HEK293 (cell line): ENCODE measurements around the gene CDH3.

Source experiments
- GFI1B ChIP-seq: fragments of 450-650 bp; formaldehyde crosslinking; IDR thresholded peaks from 2 replicates; pipeline ENCODE4 v1.5.1; 2016; ENCODE audit warnings: missing biosample characterization, missing genetic modification characterization
- KLF9 ChIP-seq: fragments of 450-650 bp; formaldehyde crosslinking; IDR thresholded peaks from 2 replicates; pipeline ENCODE4 v1.5.1; 2016; ENCODE audit warnings: missing biosample characterization, missing genetic modification characterization, low read depth
- MZF1 ChIP-seq: fragments of 450-650 bp; formaldehyde crosslinking; IDR thresholded peaks from 2 replicates; pipeline ENCODE4 v1.5.1; 2017; ENCODE audit warnings: missing biosample characterization, missing genetic modification characterization, borderline replicate concordance
- SCRT1 ChIP-seq: fragments of 450-650 bp; formaldehyde crosslinking; IDR thresholded peaks from 2 replicates; pipeline ENCODE4 v1.5.1; 2016; ENCODE audit warnings: missing biosample characterization, missing genetic modification characterization, borderline replicate concordance
- SCRT2 ChIP-seq: fragments of 450-650 bp; formaldehyde crosslinking; IDR thresholded peaks from 2 replicates; pipeline ENCODE4 v1.5.1; 2016; ENCODE audit warnings: missing biosample characterization, missing genetic modification characterization
- ZBTB1 ChIP-seq: fragments of 450-650 bp; formaldehyde crosslinking; IDR thresholded peaks from 2 replicates; pipeline ENCODE4 v1.5.1; 2016; ENCODE audit warnings: missing biosample characterization, missing genetic modification characterization
- ZIC2 ChIP-seq: fragments of 450-650 bp; formaldehyde crosslinking; IDR thresholded peaks from 2 replicates; pipeline ENCODE4 v1.5.1; 2016; ENCODE audit warnings: missing biosample characterization, missing genetic modification characterization
- ZNF121 ChIP-seq: fragments of 450-650 bp; formaldehyde crosslinking; IDR thresholded peaks from 2 replicates; pipeline ENCODE4 v1.5.1; 2016; ENCODE audit warnings: missing biosample characterization, missing genetic modification characterization
- ZNF133 ChIP-seq: fragments of 450-650 bp; formaldehyde crosslinking; IDR thresholded peaks from 2 replicates; pipeline ENCODE4 v1.5.1; 2016; ENCODE audit warnings: missing biosample characterization, missing genetic modification characterization
- ZNF146 ChIP-seq: fragments of 450-650 bp; formaldehyde crosslinking; IDR thresholded peaks from 2 replicates; pipeline ENCODE4 v1.5.1; 2016; ENCODE audit warnings: missing biosample characterization, missing genetic modification characterization
- ZNF221 ChIP-seq: fragments of 450-650 bp; formaldehyde crosslinking; IDR thresholded peaks from 2 replicates; pipeline ENCODE4 v1.5.1; 2017; ENCODE audit warnings: missing biosample characterization, missing genetic modification characterization, borderline replicate concordance
- ZNF23 ChIP-seq: fragments of 450-650 bp; formaldehyde crosslinking; IDR thresholded peaks from 2 replicates; pipeline ENCODE4 v1.5.1; 2016; ENCODE audit warnings: missing biosample characterization, missing genetic modification characterization, borderline replicate concordance
- ZNF239 ChIP-seq: fragments of 450-650 bp; formaldehyde crosslinking; IDR thresholded peaks from 2 replicates; pipeline ENCODE4 v1.5.1; 2016; ENCODE audit warnings: missing biosample characterization, missing genetic modification characterization
- ZNF555 ChIP-seq: fragments of 450-650 bp; formaldehyde crosslinking; conservative IDR thresholded peaks from 2 replicates; pipeline ENCODE4 v1.5.1; 2017; ENCODE audit warnings: missing biosample characterization, mild to moderate bottlenecking, missing genetic modification characterization, inconsistent platforms
- ZNF623 ChIP-seq: fragments of 450-650 bp; formaldehyde crosslinking; IDR thresholded peaks from 2 replicates; pipeline ENCODE4 v1.5.1; 2016; ENCODE audit warnings: missing biosample characterization, missing genetic modification characterization
- ZNF654 ChIP-seq: fragments of 450-650 bp; formaldehyde crosslinking; IDR thresholded peaks from 2 replicates; pipeline ENCODE4 v1.5.1; 2016; ENCODE audit warnings: low read depth, missing biosample characterization, missing genetic modification characterization
- ZNF664 ChIP-seq: fragments of 450-650 bp; formaldehyde crosslinking; IDR thresholded peaks from 2 replicates; pipeline ENCODE4 v1.5.1; 2016; ENCODE audit warnings: missing biosample characterization, missing genetic modification characterization
- ZNF791 ChIP-seq: fragments of 450-650 bp; formaldehyde crosslinking; IDR thresholded peaks from 2 replicates; pipeline ENCODE4 v1.5.1; 2016; ENCODE audit warnings: missing biosample characterization, missing genetic modification characterization
- TF ChIP-seq, protein P1 (sequence below): fragments of 450-650 bp; formaldehyde crosslinking; IDR thresholded peaks from 2 replicates; pipeline ENCODE4 v1.5.1; 2016; ENCODE audit warnings: missing biosample characterization, missing genetic modification characterization
- TF ChIP-seq, protein P2 (sequence below): fragments of 450-650 bp; formaldehyde crosslinking; IDR thresholded peaks from 2 replicates; pipeline ENCODE4 v1.5.1; 2017; ENCODE audit warnings: missing biosample characterization, missing genetic modification characterization
- TF ChIP-seq, protein P3 (sequence below): fragments of 450-650 bp; formaldehyde crosslinking; IDR thresholded peaks from 2 replicates; pipeline ENCODE4 v1.5.1; 2016; ENCODE audit warnings: missing biosample characterization, missing genetic modification characterization
- TF ChIP-seq, protein P4 (sequence below): fragments of 450-650 bp; formaldehyde crosslinking; IDR thresholded peaks from 2 replicates; pipeline ENCODE4 v1.5.1; 2016; ENCODE audit warnings: missing biosample characterization, missing genetic modification characterization
- TF ChIP-seq, protein P5 (sequence below): fragments of 450-650 bp; formaldehyde crosslinking; IDR thresholded peaks from 2 replicates; pipeline ENCODE4 v1.5.1; 2016; ENCODE audit warnings: missing biosample characterization, missing genetic modification characterization
- TF ChIP-seq, protein P6 (sequence below): fragments of 450-650 bp; formaldehyde crosslinking; IDR thresholded peaks from 2 replicates; pipeline ENCODE4 v1.5.0; 2017; ENCODE audit warnings: missing biosample characterization, missing genetic modification characterization, borderline replicate concordance

CDH3 gene

DNA sequence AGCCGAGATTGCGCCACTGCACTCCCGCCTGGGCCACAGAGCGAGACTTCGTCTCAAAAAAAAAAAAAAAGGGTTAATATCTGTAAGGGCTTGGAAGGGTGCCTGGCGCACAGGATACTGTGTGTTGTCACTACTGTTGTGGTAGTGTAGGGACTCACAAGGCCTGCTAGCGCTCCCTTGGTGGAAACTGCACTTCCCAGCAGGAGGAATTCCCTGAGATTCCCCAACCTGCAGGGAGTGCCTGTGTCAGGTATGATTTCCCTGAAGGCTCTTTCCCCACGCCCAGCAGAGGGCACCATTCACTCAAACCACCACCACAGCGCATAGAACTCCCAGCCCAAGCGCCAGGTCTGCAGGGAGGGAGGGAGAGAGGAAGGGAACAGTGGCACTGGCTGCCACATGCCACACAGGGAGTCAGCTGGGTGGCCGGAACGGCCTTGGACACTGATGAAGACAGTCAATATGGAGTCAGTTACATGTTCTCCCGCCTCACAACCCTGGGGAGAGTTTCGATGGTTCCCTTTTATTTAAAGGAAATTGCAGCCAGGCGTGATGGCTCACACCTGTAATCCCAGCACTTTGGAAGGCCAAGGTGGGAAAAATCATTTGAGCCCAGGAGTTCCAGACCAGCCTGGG lies 59.2 kb downstream of the CDH3 start (continued):
- TF ChIP-seq, protein P1, sequence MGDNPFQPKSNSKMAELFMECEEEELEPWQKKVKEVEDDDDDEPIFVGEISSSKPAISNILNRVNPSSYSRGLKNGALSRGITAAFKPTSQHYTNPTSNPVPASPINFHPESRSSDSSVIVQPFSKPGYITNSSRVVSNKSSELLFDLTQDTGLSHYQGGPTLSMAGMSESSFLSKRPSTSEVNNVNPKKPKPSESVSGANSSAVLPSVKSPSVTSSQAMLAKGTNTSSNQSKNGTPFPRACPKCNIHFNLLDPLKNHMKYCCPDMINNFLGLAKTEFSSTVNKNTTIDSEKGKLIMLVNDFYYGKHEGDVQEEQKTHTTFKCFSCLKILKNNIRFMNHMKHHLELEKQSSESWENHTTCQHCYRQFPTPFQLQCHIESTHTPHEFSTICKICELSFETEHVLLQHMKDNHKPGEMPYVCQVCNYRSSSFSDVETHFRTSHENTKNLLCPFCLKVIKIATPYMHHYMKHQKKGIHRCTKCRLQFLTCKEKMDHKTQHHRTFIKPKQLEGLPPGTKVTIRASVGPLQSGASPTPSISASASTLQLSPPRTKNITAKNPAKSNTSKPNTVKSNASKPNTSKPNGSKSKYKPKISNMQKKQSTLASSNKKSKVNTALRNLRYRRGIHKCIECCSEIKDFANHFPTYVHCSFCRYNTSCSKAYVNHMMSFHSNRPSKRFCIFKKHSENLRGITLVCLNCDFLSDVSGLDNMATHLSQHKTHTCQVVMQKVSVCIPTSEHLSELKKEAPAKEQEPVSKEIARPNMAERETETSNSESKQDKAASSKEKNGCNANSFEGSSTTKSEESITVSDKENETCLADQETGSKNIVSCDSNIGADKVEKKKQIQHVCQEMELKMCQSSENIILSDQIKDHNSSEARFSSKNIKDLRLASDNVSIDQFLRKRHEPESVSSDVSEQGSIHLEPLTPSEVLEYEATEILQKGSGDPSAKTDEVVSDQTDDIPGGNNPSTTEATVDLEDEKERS (tag by site-specific recombination), result no peak
- peak; percentile 58; the same call in 1 of the 2 replicates for TF ChIP-seq MZF1
- TF ChIP-seq ZNF221 (tag by site-specific recombination), result no peak
- TF ChIP-seq, protein P2, sequence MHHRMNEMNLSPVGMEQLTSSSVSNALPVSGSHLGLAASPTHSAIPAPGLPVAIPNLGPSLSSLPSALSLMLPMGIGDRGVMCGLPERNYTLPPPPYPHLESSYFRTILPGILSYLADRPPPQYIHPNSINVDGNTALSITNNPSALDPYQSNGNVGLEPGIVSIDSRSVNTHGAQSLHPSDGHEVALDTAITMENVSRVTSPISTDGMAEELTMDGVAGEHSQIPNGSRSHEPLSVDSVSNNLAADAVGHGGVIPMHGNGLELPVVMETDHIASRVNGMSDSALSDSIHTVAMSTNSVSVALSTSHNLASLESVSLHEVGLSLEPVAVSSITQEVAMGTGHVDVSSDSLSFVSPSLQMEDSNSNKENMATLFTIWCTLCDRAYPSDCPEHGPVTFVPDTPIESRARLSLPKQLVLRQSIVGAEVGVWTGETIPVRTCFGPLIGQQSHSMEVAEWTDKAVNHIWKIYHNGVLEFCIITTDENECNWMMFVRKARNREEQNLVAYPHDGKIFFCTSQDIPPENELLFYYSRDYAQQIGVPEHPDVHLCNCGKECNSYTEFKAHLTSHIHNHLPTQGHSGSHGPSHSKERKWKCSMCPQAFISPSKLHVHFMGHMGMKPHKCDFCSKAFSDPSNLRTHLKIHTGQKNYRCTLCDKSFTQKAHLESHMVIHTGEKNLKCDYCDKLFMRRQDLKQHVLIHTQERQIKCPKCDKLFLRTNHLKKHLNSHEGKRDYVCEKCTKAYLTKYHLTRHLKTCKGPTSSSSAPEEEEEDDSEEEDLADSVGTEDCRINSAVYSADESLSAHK, result peak; percentile 67; the same call in 1 of the 2 replicates
- TF ChIP-seq GFI1B (tag by site-specific recombination), result no peak
- TF ChIP-seq ZNF654 (tag by site-specific recombination), result peak; percentile 84
- no peak for TF ChIP-seq ZNF664 (tag by site-specific recombination)
- no peak for TF ChIP-seq ZNF133 (tag by site-specific recombination)
- no peak for TF ChIP-seq ZNF121 (tag by site-specific recombination)
- TF ChIP-seq, protein P3, sequence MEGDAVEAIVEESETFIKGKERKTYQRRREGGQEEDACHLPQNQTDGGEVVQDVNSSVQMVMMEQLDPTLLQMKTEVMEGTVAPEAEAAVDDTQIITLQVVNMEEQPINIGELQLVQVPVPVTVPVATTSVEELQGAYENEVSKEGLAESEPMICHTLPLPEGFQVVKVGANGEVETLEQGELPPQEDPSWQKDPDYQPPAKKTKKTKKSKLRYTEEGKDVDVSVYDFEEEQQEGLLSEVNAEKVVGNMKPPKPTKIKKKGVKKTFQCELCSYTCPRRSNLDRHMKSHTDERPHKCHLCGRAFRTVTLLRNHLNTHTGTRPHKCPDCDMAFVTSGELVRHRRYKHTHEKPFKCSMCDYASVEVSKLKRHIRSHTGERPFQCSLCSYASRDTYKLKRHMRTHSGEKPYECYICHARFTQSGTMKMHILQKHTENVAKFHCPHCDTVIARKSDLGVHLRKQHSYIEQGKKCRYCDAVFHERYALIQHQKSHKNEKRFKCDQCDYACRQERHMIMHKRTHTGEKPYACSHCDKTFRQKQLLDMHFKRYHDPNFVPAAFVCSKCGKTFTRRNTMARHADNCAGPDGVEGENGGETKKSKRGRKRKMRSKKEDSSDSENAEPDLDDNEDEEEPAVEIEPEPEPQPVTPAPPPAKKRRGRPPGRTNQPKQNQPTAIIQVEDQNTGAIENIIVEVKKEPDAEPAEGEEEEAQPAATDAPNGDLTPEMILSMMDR (tag by site-specific recombination), result peak; percentile 91
- no peak for TF ChIP-seq ZNF239 (tag by site-specific recombination)
- no peak for TF ChIP-seq ZNF791 (tag by site-specific recombination)
- TF ChIP-seq ZNF555 (tag by site-specific recombination), result no peak
- TF ChIP-seq ZNF623 (tag by site-specific recombination), result no peak
- TF ChIP-seq SCRT1, result no peak
- TF ChIP-seq ZNF23 (tag by site-specific recombination), result no peak
- TF ChIP-seq, protein P4, sequence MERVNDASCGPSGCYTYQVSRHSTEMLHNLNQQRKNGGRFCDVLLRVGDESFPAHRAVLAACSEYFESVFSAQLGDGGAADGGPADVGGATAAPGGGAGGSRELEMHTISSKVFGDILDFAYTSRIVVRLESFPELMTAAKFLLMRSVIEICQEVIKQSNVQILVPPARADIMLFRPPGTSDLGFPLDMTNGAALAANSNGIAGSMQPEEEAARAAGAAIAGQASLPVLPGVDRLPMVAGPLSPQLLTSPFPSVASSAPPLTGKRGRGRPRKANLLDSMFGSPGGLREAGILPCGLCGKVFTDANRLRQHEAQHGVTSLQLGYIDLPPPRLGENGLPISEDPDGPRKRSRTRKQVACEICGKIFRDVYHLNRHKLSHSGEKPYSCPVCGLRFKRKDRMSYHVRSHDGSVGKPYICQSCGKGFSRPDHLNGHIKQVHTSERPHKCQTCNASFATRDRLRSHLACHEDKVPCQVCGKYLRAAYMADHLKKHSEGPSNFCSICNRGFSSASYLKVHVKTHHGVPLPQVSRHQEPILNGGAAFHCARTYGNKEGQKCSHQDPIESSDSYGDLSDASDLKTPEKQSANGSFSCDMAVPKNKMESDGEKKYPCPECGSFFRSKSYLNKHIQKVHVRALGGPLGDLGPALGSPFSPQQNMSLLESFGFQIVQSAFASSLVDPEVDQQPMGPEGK (tag by site-specific recombination), result no peak
- TF ChIP-seq, protein P5, sequence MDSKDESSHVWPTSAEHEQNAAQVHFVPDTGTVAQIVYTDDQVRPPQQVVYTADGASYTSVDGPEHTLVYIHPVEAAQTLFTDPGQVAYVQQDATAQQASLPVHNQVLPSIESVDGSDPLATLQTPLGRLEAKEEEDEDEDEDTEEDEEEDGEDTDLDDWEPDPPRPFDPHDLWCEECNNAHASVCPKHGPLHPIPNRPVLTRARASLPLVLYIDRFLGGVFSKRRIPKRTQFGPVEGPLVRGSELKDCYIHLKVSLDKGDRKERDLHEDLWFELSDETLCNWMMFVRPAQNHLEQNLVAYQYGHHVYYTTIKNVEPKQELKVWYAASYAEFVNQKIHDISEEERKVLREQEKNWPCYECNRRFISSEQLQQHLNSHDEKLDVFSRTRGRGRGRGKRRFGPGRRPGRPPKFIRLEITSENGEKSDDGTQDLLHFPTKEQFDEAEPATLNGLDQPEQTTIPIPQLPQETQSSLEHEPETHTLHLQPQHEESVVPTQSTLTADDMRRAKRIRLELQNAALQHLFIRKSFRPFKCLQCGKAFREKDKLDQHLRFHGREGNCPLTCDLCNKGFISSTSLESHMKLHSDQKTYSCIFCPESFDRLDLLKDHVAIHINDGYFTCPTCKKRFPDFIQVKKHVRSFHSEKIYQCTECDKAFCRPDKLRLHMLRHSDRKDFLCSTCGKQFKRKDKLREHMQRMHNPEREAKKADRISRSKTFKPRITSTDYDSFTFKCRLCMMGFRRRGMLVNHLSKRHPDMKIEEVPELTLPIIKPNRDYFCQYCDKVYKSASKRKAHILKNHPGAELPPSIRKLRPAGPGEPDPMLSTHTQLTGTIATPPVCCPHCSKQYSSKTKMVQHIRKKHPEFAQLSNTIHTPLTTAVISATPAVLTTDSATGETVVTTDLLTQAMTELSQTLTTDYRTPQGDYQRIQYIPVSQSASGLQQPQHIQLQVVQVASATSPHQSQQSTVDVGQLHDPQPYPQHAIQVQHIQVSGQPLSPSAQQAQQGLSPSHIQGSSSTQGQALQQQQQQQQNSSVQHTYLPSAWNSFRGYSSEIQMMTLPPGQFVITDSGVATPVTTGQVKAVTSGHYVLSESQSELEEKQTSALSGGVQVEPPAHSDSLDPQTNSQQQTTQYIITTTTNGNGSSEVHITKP (tag by site-specific recombination), result peak; percentile 19; the same call in 1 of the 2 replicates
- TF ChIP-seq, protein P6, sequence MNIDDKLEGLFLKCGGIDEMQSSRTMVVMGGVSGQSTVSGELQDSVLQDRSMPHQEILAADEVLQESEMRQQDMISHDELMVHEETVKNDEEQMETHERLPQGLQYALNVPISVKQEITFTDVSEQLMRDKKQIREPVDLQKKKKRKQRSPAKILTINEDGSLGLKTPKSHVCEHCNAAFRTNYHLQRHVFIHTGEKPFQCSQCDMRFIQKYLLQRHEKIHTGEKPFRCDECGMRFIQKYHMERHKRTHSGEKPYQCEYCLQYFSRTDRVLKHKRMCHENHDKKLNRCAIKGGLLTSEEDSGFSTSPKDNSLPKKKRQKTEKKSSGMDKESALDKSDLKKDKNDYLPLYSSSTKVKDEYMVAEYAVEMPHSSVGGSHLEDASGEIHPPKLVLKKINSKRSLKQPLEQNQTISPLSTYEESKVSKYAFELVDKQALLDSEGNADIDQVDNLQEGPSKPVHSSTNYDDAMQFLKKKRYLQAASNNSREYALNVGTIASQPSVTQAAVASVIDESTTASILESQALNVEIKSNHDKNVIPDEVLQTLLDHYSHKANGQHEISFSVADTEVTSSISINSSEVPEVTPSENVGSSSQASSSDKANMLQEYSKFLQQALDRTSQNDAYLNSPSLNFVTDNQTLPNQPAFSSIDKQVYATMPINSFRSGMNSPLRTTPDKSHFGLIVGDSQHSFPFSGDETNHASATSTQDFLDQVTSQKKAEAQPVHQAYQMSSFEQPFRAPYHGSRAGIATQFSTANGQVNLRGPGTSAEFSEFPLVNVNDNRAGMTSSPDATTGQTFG (tag by site-specific recombination), result no peak
- TF ChIP-seq ZBTB1 (tag by site-specific recombination), result no peak
- TF ChIP-seq ZIC2 (tag by site-specific recombination), result peak; percentile 55
- no peak for TF ChIP-seq ZNF146 (tag by site-specific recombination)
- TF ChIP-seq SCRT2 (tag by site-specific recombination), result 0 out of 2 replicates have a peak, but pooled peaks have one; percentile 10
- TF ChIP-seq KLF9 (tag by site-specific recombination), result no peak
